ENCODE results near the gene TENM3.

The TENM3 gene

GRCh38 chr4:182212211-182212761, 30.9 kb upstream of the TENM3 start:
- no peaks in the 10 kb centered on the region for H3K27me3 ChIP-seq (ENCODE audit: control insufficient read depth in 1 of 2, insufficient read depth in 2 of 2, low read length in 2 of 2)
- no peak overlapping the region for H3K27ac ChIP-seq (ENCODE audit: low read depth, low read length)
- H3K4me3 ChIP-seq (ENCODE audit: low read depth in 1 of 2, low read length in 2 of 2) = no peak overlapping the region
- no peak overlapping the region for H3K9ac ChIP-seq (ENCODE audit: low read length)
- H3K36me3 ChIP-seq (ENCODE audit: insufficient read depth, low read length) = no peaks in the 10 kb centered on the region
- H3K4me1 ChIP-seq (ENCODE audit: insufficient read depth, low read length) = peaks cover 13% of the 10 kb centered on the region
- no peaks in the 10 kb centered on the region for H3K9me3 ChIP-seq (ENCODE audit: low read length)

GRCh38 chr4:182213004-182213403, 30.2 kb upstream of the TENM3 start:
- no peaks in the 10 kb centered on the region for H3K27me3 ChIP-seq (ENCODE audit: control insufficient read depth in 1 of 2, insufficient read depth in 2 of 2, low read length in 2 of 2)
- H3K36me3 ChIP-seq (ENCODE audit: insufficient read depth, low read length) = no peaks in the 10 kb centered on the region
- peaks cover 7% of the 10 kb centered on the region for H3K4me1 ChIP-seq (ENCODE audit: insufficient read depth, low read length)
- no peaks in the 10 kb centered on the region for H3K9me3 ChIP-seq (ENCODE audit: low read length)
- H3K27ac ChIP-seq (ENCODE audit: low read depth, low read length) = no peak overlapping the region
- H3K4me3 ChIP-seq (ENCODE audit: low read depth in 1 of 2, low read length in 2 of 2) = no peak overlapping the region
- no peak overlapping the region for H3K9ac ChIP-seq (ENCODE audit: low read length)

DNA sequence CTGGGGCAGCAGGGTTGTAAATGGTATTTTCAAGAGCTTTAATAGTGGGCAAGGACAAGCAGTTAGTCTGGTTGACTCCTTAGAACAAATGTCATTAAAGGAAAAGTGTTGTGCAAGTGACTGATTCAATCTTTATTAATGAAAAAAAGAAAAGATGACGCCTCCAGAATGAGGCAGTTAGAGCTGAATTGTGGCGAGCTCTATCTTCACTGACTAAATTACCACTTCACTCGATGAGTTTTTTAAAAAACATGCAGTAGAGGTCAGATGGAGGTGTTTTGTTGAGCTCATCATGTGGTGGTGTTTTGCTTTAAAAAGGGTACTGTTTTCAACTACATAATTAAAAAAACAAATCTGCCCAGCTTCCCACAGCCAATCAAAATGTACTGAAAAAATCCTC, 28.1 kb upstream of the TENM3 start:
- H3K36me3 ChIP-seq (ENCODE audit: insufficient read depth, low read length) = no peaks in the 10 kb centered on the region
- no peak overlapping the region for H3K9ac ChIP-seq (ENCODE audit: low read length)
- H3K4me3 ChIP-seq (ENCODE audit: low read depth in 1 of 2, low read length in 2 of 2) = no peak overlapping the region
- no peak overlapping the region for H3K27ac ChIP-seq (ENCODE audit: low read depth, low read length)
- H3K4me1 ChIP-seq (ENCODE audit: insufficient read depth, low read length) = no peaks in the 10 kb centered on the region
- H3K27me3 ChIP-seq (ENCODE audit: control insufficient read depth in 1 of 2, insufficient read depth in 2 of 2, low read length in 2 of 2) = no peaks in the 10 kb centered on the region
- no peaks in the 10 kb centered on the region for H3K9me3 ChIP-seq (ENCODE audit: low read length)

DNA sequence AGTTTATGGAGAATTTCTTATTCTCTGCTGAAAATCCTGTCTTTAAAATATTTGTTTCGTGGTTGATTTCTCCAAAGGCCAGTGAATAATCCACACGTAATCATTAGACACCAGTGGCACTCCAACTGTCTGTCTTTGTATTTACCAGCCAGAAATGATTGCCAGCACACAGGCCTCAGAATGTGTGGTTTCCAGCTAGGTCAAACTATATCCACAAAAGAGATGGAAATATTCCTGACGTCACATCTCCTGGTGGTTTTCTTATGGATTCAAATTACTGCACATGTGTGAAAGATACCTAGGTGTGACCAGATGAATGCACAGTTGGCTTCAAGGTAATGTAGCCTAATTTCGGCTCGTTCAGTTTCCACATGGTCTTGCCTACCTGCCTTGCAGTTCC, 27.2 kb upstream of the TENM3 start:
- no peak overlapping the region for H3K9ac ChIP-seq (ENCODE audit: low read length)
- H3K4me3 ChIP-seq (ENCODE audit: low read depth in 1 of 2, low read length in 2 of 2) = no peak overlapping the region
- no peaks in the 10 kb centered on the region for H3K36me3 ChIP-seq (ENCODE audit: insufficient read depth, low read length)
- no peak overlapping the region for H3K27ac ChIP-seq (ENCODE audit: low read depth, low read length)
- no peaks in the 10 kb centered on the region for H3K4me1 ChIP-seq (ENCODE audit: insufficient read depth, low read length)
- no peaks in the 10 kb centered on the region for H3K27me3 ChIP-seq (ENCODE audit: control insufficient read depth in 1 of 2, insufficient read depth in 2 of 2, low read length in 2 of 2)
- no peaks in the 10 kb centered on the region for H3K9me3 ChIP-seq (ENCODE audit: low read length)

GRCh38 chr4:182219411-182220056, 23.7 kb upstream of the TENM3 start:
- H3K9ac ChIP-seq (ENCODE audit: low read length) = no peak overlapping the region
- H3K4me1 ChIP-seq (ENCODE audit: insufficient read depth, low read length) = no peaks in the 10 kb centered on the region
- H3K9me3 ChIP-seq (ENCODE audit: low read length) = no peaks in the 10 kb centered on the region
- H3K27ac ChIP-seq (ENCODE audit: low read depth, low read length) = no peak overlapping the region
- H3K36me3 ChIP-seq (ENCODE audit: insufficient read depth, low read length) = no peaks in the 10 kb centered on the region
- no peak overlapping the region for H3K4me3 ChIP-seq (ENCODE audit: low read depth in 1 of 2, low read length in 2 of 2)
- H3K27me3 ChIP-seq (ENCODE audit: control insufficient read depth in 1 of 2, insufficient read depth in 2 of 2, low read length in 2 of 2) = no peaks in the 10 kb centered on the region

DNA sequence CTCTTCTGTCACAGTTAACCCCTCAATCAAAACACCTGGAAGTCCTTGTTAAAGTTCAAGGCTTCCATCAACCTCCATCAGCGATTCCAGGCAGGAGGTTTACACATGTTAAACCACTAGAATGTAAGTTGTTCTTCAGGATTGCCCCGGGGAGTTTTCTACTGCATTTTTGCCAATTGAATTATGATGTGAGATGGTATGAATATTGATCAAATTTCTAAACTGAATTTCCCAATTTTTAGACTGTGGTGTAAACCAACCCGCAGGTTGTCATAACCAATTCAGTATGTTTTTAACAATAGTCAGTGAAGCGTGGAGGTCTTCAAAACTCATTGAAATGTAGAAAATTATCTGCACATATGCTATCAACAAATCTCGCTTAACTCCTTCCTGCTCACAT, 21.2 kb upstream of the TENM3 start:
- no peak overlapping the region for H3K9ac ChIP-seq (ENCODE audit: low read length)
- no peaks in the 10 kb centered on the region for H3K9me3 ChIP-seq (ENCODE audit: low read length)
- no peaks in the 10 kb centered on the region for H3K27me3 ChIP-seq (ENCODE audit: control insufficient read depth in 1 of 2, insufficient read depth in 2 of 2, low read length in 2 of 2)
- no peaks in the 10 kb centered on the region for H3K4me1 ChIP-seq (ENCODE audit: insufficient read depth, low read length)
- no peaks in the 10 kb centered on the region for H3K36me3 ChIP-seq (ENCODE audit: insufficient read depth, low read length)
- H3K4me3 ChIP-seq (ENCODE audit: low read depth in 1 of 2, low read length in 2 of 2) = no peak overlapping the region
- H3K27ac ChIP-seq (ENCODE audit: low read depth, low read length) = no peak overlapping the region

GRCh38 chr4:182222766-182223165, 20.4 kb upstream of the TENM3 start:
- H3K27me3 ChIP-seq (ENCODE audit: control insufficient read depth in 1 of 2, insufficient read depth in 2 of 2, low read length in 2 of 2) = no peaks in the 10 kb centered on the region
- H3K9ac ChIP-seq (ENCODE audit: low read length) = no peak overlapping the region
- H3K4me3 ChIP-seq (ENCODE audit: low read depth in 1 of 2, low read length in 2 of 2) = no peak overlapping the region
- H3K27ac ChIP-seq (ENCODE audit: low read depth, low read length) = no peak overlapping the region
- no peaks in the 10 kb centered on the region for H3K36me3 ChIP-seq (ENCODE audit: insufficient read depth, low read length)
- H3K9me3 ChIP-seq (ENCODE audit: low read length) = no peaks in the 10 kb centered on the region
- H3K4me1 ChIP-seq (ENCODE audit: insufficient read depth, low read length) = no peaks in the 10 kb centered on the region

GRCh38 chr4:182223708-182224107, 19.5 kb upstream of the TENM3 start:
- H3K9ac ChIP-seq (ENCODE audit: low read length) = no peak overlapping the region
- H3K27me3 ChIP-seq (ENCODE audit: control insufficient read depth in 1 of 2, insufficient read depth in 2 of 2, low read length in 2 of 2) = no peaks in the 10 kb centered on the region
- no peak overlapping the region for H3K27ac ChIP-seq (ENCODE audit: low read depth, low read length)
- no peaks in the 10 kb centered on the region for H3K36me3 ChIP-seq (ENCODE audit: insufficient read depth, low read length)
- no peaks in the 10 kb centered on the region for H3K9me3 ChIP-seq (ENCODE audit: low read length)
- H3K4me3 ChIP-seq (ENCODE audit: low read depth in 1 of 2, low read length in 2 of 2) = no peak overlapping the region
- no peaks in the 10 kb centered on the region for H3K4me1 ChIP-seq (ENCODE audit: insufficient read depth, low read length)

- Histone ChIP-seq H3K9ac (ENCODE audit: low read length) (no peak overlapping the region), H3K27ac (ENCODE audit: low read depth, low read length) (no peak overlapping the region)
Observed at GRCh38 chr4:182224192-182224850, 18.9 kb upstream of the TENM3 start.

GRCh38 chr4:182225257-182225852, 17.8 kb upstream of the TENM3 start:
- Histone ChIP-seq H3K9me3 (ENCODE audit: low read length) (no peaks in the 10 kb centered on the region), H3K9ac (ENCODE audit: low read length) (no peak overlapping the region), H3K27me3 (ENCODE audit: control insufficient read depth in 1 of 2, insufficient read depth in 2 of 2, low read length in 2 of 2) (no peaks in the 10 kb centered on the region), H3K4me3 (ENCODE audit: low read depth in 1 of 2, low read length in 2 of 2) (no peak overlapping the region), H3K4me1 (ENCODE audit: insufficient read depth, low read length) (no peaks in the 10 kb centered on the region), H3K36me3 (ENCODE audit: insufficient read depth, low read length) (no peaks in the 10 kb centered on the region), H3K27ac (ENCODE audit: low read depth, low read length) (no peak overlapping the region)

More at GRCh38 chr4:182224192-182224850, 18.9 kb upstream of the TENM3 start:
- no peaks in the 10 kb centered on the region for H3K36me3 ChIP-seq (ENCODE audit: insufficient read depth, low read length)
- no peak overlapping the region for H3K4me3 ChIP-seq (ENCODE audit: low read depth in 1 of 2, low read length in 2 of 2)
- no peaks in the 10 kb centered on the region for H3K9me3 ChIP-seq (ENCODE audit: low read length)
- no peaks in the 10 kb centered on the region for H3K4me1 ChIP-seq (ENCODE audit: insufficient read depth, low read length)
- no peaks in the 10 kb centered on the region for H3K27me3 ChIP-seq (ENCODE audit: control insufficient read depth in 1 of 2, insufficient read depth in 2 of 2, low read length in 2 of 2)

DNA sequence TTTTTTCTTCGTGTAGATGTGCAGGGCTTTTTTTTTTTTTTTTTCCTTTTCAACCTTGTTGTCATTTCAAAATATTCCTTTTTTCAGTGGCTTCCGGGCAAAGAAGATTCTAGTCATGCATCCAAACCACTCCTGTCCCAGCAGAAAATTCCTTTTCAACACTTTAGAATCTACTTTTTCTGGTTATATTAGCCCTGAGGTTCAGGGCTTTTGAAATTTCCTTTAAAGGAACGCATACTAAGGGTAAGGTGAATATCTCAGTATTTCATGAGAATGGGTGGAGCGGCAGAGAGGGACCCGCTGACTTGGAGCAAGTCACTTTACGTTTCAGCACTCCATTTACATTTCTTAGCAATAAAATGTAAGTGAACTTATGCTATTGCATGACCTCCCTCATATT, 15.6 kb upstream of the TENM3 start:
- H3K4me1 ChIP-seq (ENCODE audit: insufficient read depth, low read length) = peaks cover 7% of the 10 kb centered on the region
- H3K9ac ChIP-seq (ENCODE audit: low read length) = no peak overlapping the region
- H3K27ac ChIP-seq (ENCODE audit: low read depth, low read length) = no peak overlapping the region
- H3K4me3 ChIP-seq (ENCODE audit: low read depth in 1 of 2, low read length in 2 of 2) = no peak overlapping the region
- no peaks in the 10 kb centered on the region for H3K27me3 ChIP-seq (ENCODE audit: control insufficient read depth in 1 of 2, insufficient read depth in 2 of 2, low read length in 2 of 2)
- H3K36me3 ChIP-seq (ENCODE audit: insufficient read depth, low read length) = no peaks in the 10 kb centered on the region
- H3K9me3 ChIP-seq (ENCODE audit: low read length) = no peaks in the 10 kb centered on the region
